ENCODE data around the gene PIP5K1B.

The PIP5K1B gene

GRCh38 chr9:68931821-68932220, 226.8 kb downstream of the PIP5K1B start:
- no peak for DNase-seq (ENCODE audit: low read depth)
- H3K4me3 ChIP-seq (ENCODE audit: low read length), result no peak overlapping the region
- no peak for TF ChIP-seq CTCF (conservative IDR thresholded peaks at IDR 0.05; ENCODE audit: low read length)

GRCh38 chr9:68932458-68932857, 227.4 kb downstream of the PIP5K1B start:
- TF ChIP-seq CTCF (conservative IDR thresholded peaks at IDR 0.05; ENCODE audit: low read length), result no peak
- H3K4me3 ChIP-seq (ENCODE audit: low read length), result no peak overlapping the region
- no peak for DNase-seq (ENCODE audit: low read depth)

GRCh38 chr9:68933434-68934328, 228.6 kb downstream of the PIP5K1B start:
- TF ChIP-seq CTCF (conservative IDR thresholded peaks at IDR 0.05; ENCODE audit: low read length), result no peak
- no peak for DNase-seq (ENCODE audit: low read depth)
- H3K4me3 ChIP-seq (ENCODE audit: low read length), result no peak overlapping the region

GRCh38 chr9:68934329-68934644, 229.2 kb downstream of the PIP5K1B start:
- no peak overlapping the region for H3K4me3 ChIP-seq (ENCODE audit: low read length)
- no peak for TF ChIP-seq CTCF (conservative IDR thresholded peaks at IDR 0.05; ENCODE audit: low read length)
- no peak for DNase-seq (ENCODE audit: low read depth)

GRCh38 chr9:68940573-68940972, 235.5 kb downstream of the PIP5K1B start:
- no peak overlapping the region for H3K4me3 ChIP-seq (ENCODE audit: low read length)
- DNase-seq (ENCODE audit: low read depth), result no peak
- TF ChIP-seq CTCF (conservative IDR thresholded peaks at IDR 0.05; ENCODE audit: low read length), result no peak

GRCh38 chr9:68941780-68942459, 236.9 kb downstream of the PIP5K1B start:
- no peak for TF ChIP-seq CTCF (conservative IDR thresholded peaks at IDR 0.05; ENCODE audit: low read length)

GRCh38 chr9:68942790-68943189, 237.8 kb downstream of the PIP5K1B start:
- no peak for TF ChIP-seq CTCF (conservative IDR thresholded peaks at IDR 0.05; ENCODE audit: low read length)
- DNase-seq (ENCODE audit: low read depth), result no peak
- H3K4me3 ChIP-seq (ENCODE audit: low read length), result no peak overlapping the region

More at GRCh38 chr9:68941780-68942459, 236.9 kb downstream of the PIP5K1B start:
- H3K4me3 ChIP-seq (ENCODE audit: low read length), result no peak overlapping the region
- no peak for DNase-seq (ENCODE audit: low read depth)
